ENCODE data around the gene EXOSC9.

EXOSC9 gene

DNA sequence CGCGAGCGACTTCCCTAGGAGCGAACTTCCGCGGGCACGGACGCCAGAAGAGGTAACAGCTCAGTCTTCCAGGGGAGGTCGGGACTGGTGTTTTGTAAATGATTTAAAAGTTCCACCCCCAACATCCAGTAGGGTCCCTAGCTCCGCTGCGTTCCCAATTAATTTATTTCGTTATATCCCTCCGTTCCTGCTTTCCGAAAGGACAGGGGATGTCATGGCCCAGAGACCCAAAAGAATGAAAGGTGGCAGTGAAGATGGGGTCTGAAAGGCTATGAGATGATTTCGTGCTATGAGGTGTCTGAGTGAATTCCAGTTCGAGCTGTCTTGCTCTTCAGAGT is 35.8 kb upstream of the EXOSC9 start:
- TF ChIP-seq, protein P1, sequence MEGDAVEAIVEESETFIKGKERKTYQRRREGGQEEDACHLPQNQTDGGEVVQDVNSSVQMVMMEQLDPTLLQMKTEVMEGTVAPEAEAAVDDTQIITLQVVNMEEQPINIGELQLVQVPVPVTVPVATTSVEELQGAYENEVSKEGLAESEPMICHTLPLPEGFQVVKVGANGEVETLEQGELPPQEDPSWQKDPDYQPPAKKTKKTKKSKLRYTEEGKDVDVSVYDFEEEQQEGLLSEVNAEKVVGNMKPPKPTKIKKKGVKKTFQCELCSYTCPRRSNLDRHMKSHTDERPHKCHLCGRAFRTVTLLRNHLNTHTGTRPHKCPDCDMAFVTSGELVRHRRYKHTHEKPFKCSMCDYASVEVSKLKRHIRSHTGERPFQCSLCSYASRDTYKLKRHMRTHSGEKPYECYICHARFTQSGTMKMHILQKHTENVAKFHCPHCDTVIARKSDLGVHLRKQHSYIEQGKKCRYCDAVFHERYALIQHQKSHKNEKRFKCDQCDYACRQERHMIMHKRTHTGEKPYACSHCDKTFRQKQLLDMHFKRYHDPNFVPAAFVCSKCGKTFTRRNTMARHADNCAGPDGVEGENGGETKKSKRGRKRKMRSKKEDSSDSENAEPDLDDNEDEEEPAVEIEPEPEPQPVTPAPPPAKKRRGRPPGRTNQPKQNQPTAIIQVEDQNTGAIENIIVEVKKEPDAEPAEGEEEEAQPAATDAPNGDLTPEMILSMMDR (conservative IDR thresholded peaks at IDR 0.05; ENCODE audit: low read length), result no peak
- TF ChIP-seq EZH2phosphoT487 (IDR thresholded peaks at IDR 0.05; ENCODE audit: borderline replicate concordance), result no peak
- Histone ChIP-seq H3K79me2 (ENCODE audit: insufficient read depth, low read length) (no peaks in the 10 kb centered on the region), H3K36me3 (ENCODE audit: insufficient read depth, low read length) (no peaks in the 10 kb centered on the region), H3F3A (ENCODE audit: low read depth) (no peaks in the 10 kb centered on the region), H2AFZ (ENCODE audit: low read length) (no peak overlapping the region), H3K4me2 (ENCODE audit: low read depth, low read length, poor library complexity, severe bottlenecking) (no peak overlapping the region), H3K4me3 (ENCODE audit: low read length, poor library complexity, severe bottlenecking) (no peak overlapping the region), H3K27me3 (ENCODE audit: insufficient read depth, low read length, poor library complexity, severe bottlenecking) (no peaks in the 10 kb centered on the region), H3K9me2 (replicated peaks; ENCODE audit: low read depth, low read length) (no peaks in the 10 kb centered on the region), H3K9me3 (ENCODE audit: insufficient read depth, low read depth, low read length) (no peaks in the 10 kb centered on the region), H3K9ac (ENCODE audit: low read depth, low read length, poor library complexity, severe bottlenecking) (no peak overlapping the region), H3K4me1 (ENCODE audit: insufficient read depth, low read length, poor library complexity, severe bottlenecking) (no peaks in the 10 kb centered on the region), H4K20me1 (ENCODE audit: insufficient read depth, low read length, poor library complexity, severe bottlenecking) (no peaks in the 10 kb centered on the region)

DNA sequence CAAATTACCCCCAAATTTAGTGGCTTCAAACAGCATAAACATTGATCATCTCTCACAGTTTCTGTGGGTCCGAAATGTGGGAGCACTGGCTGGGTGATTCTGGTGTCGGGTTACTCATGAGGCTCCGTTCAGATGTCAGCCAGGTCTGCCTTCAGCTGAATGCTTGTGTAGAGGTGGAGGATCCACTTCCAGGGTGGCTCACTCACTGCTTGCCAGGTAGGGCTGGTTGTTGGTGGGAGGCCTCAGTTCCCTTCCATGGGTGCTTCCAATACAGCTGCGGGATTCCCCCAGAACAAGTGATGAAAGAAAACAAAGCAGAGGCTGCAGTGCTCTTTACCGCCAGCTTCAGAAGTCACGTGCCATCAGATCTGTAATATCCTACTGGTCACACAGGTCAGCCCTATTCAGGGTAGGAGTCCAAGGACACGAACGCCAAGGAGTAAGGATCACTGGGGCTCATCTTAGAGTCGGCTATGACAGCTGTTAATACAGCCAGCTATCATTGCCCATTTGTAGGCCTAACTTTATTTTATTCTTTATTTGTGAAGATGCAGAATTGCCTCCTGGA is 35.1 kb upstream of the EXOSC9 start:
- H3K79me2 ChIP-seq (ENCODE audit: insufficient read depth, low read length), result no peaks in the 10 kb centered on the region
- H3K4me2 ChIP-seq (ENCODE audit: low read depth, low read length, poor library complexity, severe bottlenecking), result no peak overlapping the region
- H3K9me3 ChIP-seq (ENCODE audit: insufficient read depth, low read depth, low read length), result no peaks in the 10 kb centered on the region
- no peak overlapping the region for H3K4me3 ChIP-seq (ENCODE audit: low read length, poor library complexity, severe bottlenecking)
- no peaks in the 10 kb centered on the region for H3K36me3 ChIP-seq (ENCODE audit: insufficient read depth, low read length)
- no peaks in the 10 kb centered on the region for H3K27me3 ChIP-seq (ENCODE audit: insufficient read depth, low read length, poor library complexity, severe bottlenecking)
- no peak overlapping the region for H3K9ac ChIP-seq (ENCODE audit: low read depth, low read length, poor library complexity, severe bottlenecking)
- no peaks in the 10 kb centered on the region for H3K4me1 ChIP-seq (ENCODE audit: insufficient read depth, low read length, poor library complexity, severe bottlenecking)
- H2AFZ ChIP-seq (ENCODE audit: low read length), result no peak overlapping the region
- no peaks in the 10 kb centered on the region for H3F3A ChIP-seq (ENCODE audit: low read depth)
- no peaks in the 10 kb centered on the region for H3K9me2 ChIP-seq (replicated peaks; ENCODE audit: low read depth, low read length)
- TF ChIP-seq, protein P1 (conservative IDR thresholded peaks at IDR 0.05; ENCODE audit: low read length), result no peak
- no peaks in the 10 kb centered on the region for H4K20me1 ChIP-seq (ENCODE audit: insufficient read depth, low read length, poor library complexity, severe bottlenecking)

DNA sequence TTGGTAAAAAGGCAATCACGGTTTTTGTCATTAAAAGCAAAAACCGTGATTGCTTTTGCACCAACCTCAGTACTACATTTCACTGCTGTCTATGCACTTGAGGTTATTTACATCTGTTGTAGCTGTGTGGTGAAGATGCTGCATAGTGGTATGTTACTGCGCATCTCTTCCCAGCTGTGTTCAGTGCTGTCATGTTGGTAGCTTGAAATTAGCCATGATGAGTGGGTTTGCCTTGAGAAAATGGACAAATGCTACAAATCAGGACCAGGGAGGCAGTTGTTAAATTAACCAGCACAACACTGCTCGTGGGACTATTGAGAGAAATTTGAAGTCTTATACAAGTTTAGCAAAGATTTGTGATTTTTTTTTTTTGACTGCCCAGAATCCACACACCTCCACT is 34.0 kb upstream of the EXOSC9 start:
- no peak overlapping the region for H3K4me2 ChIP-seq (ENCODE audit: low read depth, low read length, poor library complexity, severe bottlenecking)
- TF ChIP-seq, protein P1 (conservative IDR thresholded peaks at IDR 0.05; ENCODE audit: low read length), result no peak
- no peak for TF ChIP-seq EZH2phosphoT487 (IDR thresholded peaks at IDR 0.05; ENCODE audit: borderline replicate concordance)
- no peaks in the 10 kb centered on the region for H3K9me3 ChIP-seq (ENCODE audit: insufficient read depth, low read depth, low read length)
- no peaks in the 10 kb centered on the region for H3F3A ChIP-seq (ENCODE audit: low read depth)
- no peak overlapping the region for H3K4me3 ChIP-seq (ENCODE audit: low read length, poor library complexity, severe bottlenecking)
- H3K36me3 ChIP-seq (ENCODE audit: insufficient read depth, low read length), result no peaks in the 10 kb centered on the region
- H4K20me1 ChIP-seq (ENCODE audit: insufficient read depth, low read length, poor library complexity, severe bottlenecking), result no peaks in the 10 kb centered on the region
- H3K4me1 ChIP-seq (ENCODE audit: insufficient read depth, low read length, poor library complexity, severe bottlenecking), result no peaks in the 10 kb centered on the region
- no peaks in the 10 kb centered on the region for H3K9me2 ChIP-seq (replicated peaks; ENCODE audit: low read depth, low read length)
- no peaks in the 10 kb centered on the region for H3K79me2 ChIP-seq (ENCODE audit: insufficient read depth, low read length)
- no peak overlapping the region for H2AFZ ChIP-seq (ENCODE audit: low read length)
- H3K9ac ChIP-seq (ENCODE audit: low read depth, low read length, poor library complexity, severe bottlenecking), result no peak overlapping the region
- H3K27me3 ChIP-seq (ENCODE audit: insufficient read depth, low read length, poor library complexity, severe bottlenecking), result no peaks in the 10 kb centered on the region
